ENCODE data around the gene ZNF771.
"Not testable (repeated sequence)": the region's sequence is repeated elsewhere in the genome, so short reads cannot be mapped to it uniquely, and the experiment has no call there.

ZNF771 gene

GRCh38 chr16:30458561-30459394 is 51.4 kb downstream of the ZNF771 start:
- TF ChIP-seq CTCF (IDR thresholded peaks at IDR 0.05; ENCODE audit: low read depth, low read length, missing control alignments): no peak
- H3K4me3 ChIP-seq (replicated peaks; ENCODE audit: low read depth, low read length): no peak overlapping the region
- no peak for DNase-seq (ENCODE audit: extremely low read depth, low read depth)

GRCh38 chr16:30459456-30459855 is 52.0 kb downstream of the ZNF771 start:
- no peak overlapping the region for H3K4me3 ChIP-seq (replicated peaks; ENCODE audit: low read depth, low read length)
- DNase-seq (ENCODE audit: extremely low read depth, low read depth): no peak
- TF ChIP-seq CTCF (IDR thresholded peaks at IDR 0.05; ENCODE audit: low read depth, low read length, missing control alignments): no peak

DNA sequence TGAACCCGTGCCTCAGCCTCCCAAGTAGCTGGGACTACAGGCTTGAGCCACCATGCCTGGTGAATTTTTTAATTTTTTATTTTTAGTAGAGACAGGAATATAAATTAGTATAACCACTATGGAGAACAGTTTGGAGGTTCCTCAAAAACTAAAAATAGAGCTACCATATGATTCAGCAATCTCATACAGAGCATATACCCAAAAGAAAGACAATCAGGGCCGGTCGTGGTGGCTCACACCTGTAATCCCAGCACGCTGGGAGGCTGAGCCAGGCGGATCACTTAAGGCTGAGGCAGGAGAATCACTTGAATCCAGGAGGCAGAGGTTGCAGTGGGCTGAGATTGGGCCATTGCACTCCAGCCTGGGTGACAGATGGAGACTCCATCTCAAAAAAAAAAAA is 54.0 kb downstream of the ZNF771 start:
- DNase-seq (ENCODE audit: extremely low read depth, low read depth); H3K4me3 ChIP-seq (replicated peaks; ENCODE audit: low read depth, low read length): not testable (repeated sequence)

GRCh38 chr16:30464078-30464477 is 56.7 kb downstream of the ZNF771 start:
- TF ChIP-seq CTCF (IDR thresholded peaks at IDR 0.05; ENCODE audit: low read depth, low read length, missing control alignments): no peak
- no peak for DNase-seq (ENCODE audit: extremely low read depth, low read depth)
- H3K4me3 ChIP-seq (replicated peaks; ENCODE audit: low read depth, low read length): no peak overlapping the region

Measured in HFF-Myc (cell line).